ENCODE results near the gene MUC2. TPM values are rescaled to one million over a fixed set of nuclear protein-coding genes. Genes with fewer than 3 reads are reported as not detected.

MUC2 gene
- total RNA-seq, 2 donors from 2014 or later: under 0.01 TPM; not detected in 1

- no peaks in the 10 kb centered on the region for H3K9me3 ChIP-seq
- intact Hi-C loops (cut with DNase I): no loop called here
- H3K27me3 ChIP-seq: no peaks in the 10 kb centered on the region
- no peak for TF ChIP-seq CTCF (IDR thresholded peaks at IDR 0.05)
- TF ChIP-seq POLR2A (IDR thresholded peaks at IDR 0.05): no peak
- peak in 3 of 4 donors; percentile 3 to 9 (median 7) for DNase-seq
- H3K4me1 ChIP-seq: peaks cover 15% of the 10 kb centered on the region
- ATAC-seq: no peak
- H3K36me3 ChIP-seq (replicated peaks in 1 of 2; ENCODE audit: insufficient read depth in 1 of 2, low read depth in 2 of 2): no peaks in the 10 kb centered on the region
- 67% methylated on average over 1 of the region's 11 CpGs; no CpG with 5 or more reads in 1 of the 2 donors for WGBS, 2 donors
- no peak overlapping the region for H3K4me3 ChIP-seq
- H3K27ac ChIP-seq: no peak overlapping the region
These were observed 2.4 kb downstream of the MUC2 start for GRCh38 chr11:1077033-1077416.

- H3K36me3 ChIP-seq (replicated peaks in 1 of 2; ENCODE audit: insufficient read depth in 1 of 2, low read depth in 2 of 2): no peaks in the 10 kb centered on the region
- TF ChIP-seq CTCF (IDR thresholded peaks at IDR 0.05): no peak
- no peak for TF ChIP-seq POLR2A (IDR thresholded peaks at IDR 0.05)
- no peaks in the 10 kb centered on the region for H3K27me3 ChIP-seq
- intact Hi-C loops (cut with DNase I): no loop called here
- WGBS, 2 donors: 67 to 73% methylated on average over 6 to 31 of the region's 33 CpGs
- H3K4me3 ChIP-seq: no peak overlapping the region
- H3K4me1 ChIP-seq: peaks cover 15% of the 10 kb centered on the region
- H3K9me3 ChIP-seq: no peaks in the 10 kb centered on the region
- DNase-seq (peak in 2 of 4 donors; percentile 4 to 6), ATAC-seq (no peak)
- no peak overlapping the region for H3K27ac ChIP-seq
These were observed 2.9 kb downstream of the MUC2 start for GRCh38 chr11:1077417-1078119.

- ATAC-seq (no peak), DNase-seq (peak in 3 of 4 donors; percentile 4 to 10 (median 8))
- WGBS, 2 donors: 80% methylated on average over 34 of the region's 39 CpGs; no CpG with 5 or more reads in 1 of the 2 donors
- intact Hi-C loops (cut with DNase I): no loop called here
- TF ChIP-seq CTCF (IDR thresholded peaks at IDR 0.05): no peak
- no peak for TF ChIP-seq POLR2A (IDR thresholded peaks at IDR 0.05)
- Histone ChIP-seq H3K27ac (no peak overlapping the region), H3K4me1 (peaks cover 9% of the 10 kb centered on the region), H3K36me3 (replicated peaks in 1 of 2; ENCODE audit: insufficient read depth in 1 of 2, low read depth in 2 of 2) (no peaks in the 10 kb centered on the region), H3K4me3 (no peak overlapping the region), H3K9me3 (no peaks in the 10 kb centered on the region), H3K27me3 (no peaks in the 10 kb centered on the region)
These were observed 3.5 kb downstream of the MUC2 start for GRCh38 chr11:1078191-1078601.

- Histone ChIP-seq H3K27me3 (no peaks in the 10 kb centered on the region), H3K4me3 (no peak overlapping the region), H3K4me1 (no peaks in the 10 kb centered on the region), H3K36me3 (replicated peaks in 1 of 2; ENCODE audit: insufficient read depth in 1 of 2, low read depth in 2 of 2) (no peaks in the 10 kb centered on the region), H3K27ac (no peak overlapping the region), H3K9me3 (no peaks in the 10 kb centered on the region)
- no peak for TF ChIP-seq POLR2A (IDR thresholded peaks at IDR 0.05)
- no peak for TF ChIP-seq CTCF (IDR thresholded peaks at IDR 0.05)
- intact Hi-C loops (cut with DNase I): no loop called here
- 50 to 60% methylated on average over 1 to 23 of the region's 33 CpGs for WGBS, 2 donors
- ATAC-seq (no peak), DNase-seq (peak in 1 of 4 donors; percentile 4)
These were observed 7.1 kb downstream of the MUC2 start for GRCh38 chr11:1081601-1082311.
